ENCODE measurements around the gene UBE2L5. TPM values are rescaled to one million over a fixed set of nuclear protein-coding genes. Genes with fewer than 3 reads are reported as not detected.

Gene UBE2L5
- total and polyA plus RNA-seq, 2 experiments from 2014 or later, result not detected

DNA sequence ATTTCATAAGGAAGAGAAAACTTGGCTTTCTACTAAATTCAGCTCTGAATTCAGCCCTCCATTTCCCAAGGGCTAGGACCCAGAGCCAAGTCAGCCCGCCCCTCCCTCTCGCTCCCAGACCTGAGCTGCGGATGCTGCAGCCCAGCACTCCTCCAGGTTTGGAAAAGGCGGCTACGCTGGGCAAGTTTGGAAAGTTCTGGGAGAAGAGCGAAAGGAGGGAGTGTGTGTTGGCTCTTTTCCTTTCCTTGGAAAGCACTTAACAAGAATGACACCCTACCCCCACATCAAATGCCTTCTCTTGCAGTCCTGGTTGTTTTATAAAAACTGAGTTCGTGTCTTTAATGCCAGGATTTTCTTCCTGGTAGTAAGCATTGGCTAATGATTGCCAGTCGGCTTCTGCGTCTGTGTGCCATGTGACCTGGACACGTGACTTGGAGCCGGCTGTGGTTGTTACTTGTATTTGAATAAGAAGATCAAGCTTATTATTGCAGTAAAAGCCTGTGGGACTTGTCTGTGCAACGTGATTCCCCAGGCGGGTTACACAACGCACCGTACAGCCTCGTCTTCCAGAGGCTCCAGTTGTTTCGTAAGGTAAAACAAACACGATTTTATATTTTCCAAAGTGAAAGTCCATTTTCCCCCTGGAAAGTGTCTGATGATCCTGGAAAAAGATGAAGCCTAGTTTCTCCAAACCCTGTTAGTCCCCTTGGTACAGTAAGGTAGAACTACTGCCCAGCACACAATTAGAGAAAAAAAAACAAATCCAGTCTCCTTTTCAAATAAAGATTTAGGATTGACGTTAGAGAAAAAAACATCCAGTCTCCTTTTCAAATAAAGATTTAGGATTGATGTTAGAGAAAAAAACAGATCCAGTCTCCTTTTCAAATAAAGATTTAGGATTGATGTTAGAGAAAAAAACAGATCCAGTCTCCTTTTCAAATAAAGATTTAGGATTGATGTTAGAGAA, 26.8 kb upstream of the UBE2L5 start:
- DNase-seq, result peak; percentile 94
- H3K4me1 ChIP-seq (ENCODE audit: insufficient read depth), result peaks cover 7% of the 10 kb centered on the region; the same call in 1 of the 2 replicates
- 2 to 3% methylated on average over 17 to 19 of the region's 19 CpGs for WGBS, 2 experiments (ENCODE audit: low coverage in 1 of 2, low lambda C conversion rate in 2 of 2, missing lambda C conversion rate in 2 of 2)
- H3K9ac ChIP-seq, result peak overlapping the region; percentile 92
- H3K36me3 ChIP-seq (ENCODE audit: low read depth), result no peaks in the 10 kb centered on the region
- H4K20me1 ChIP-seq (ENCODE audit: insufficient read depth), result no peaks in the 10 kb centered on the region
- no peaks in the 10 kb centered on the region for H3K79me2 ChIP-seq (ENCODE audit: insufficient read depth)
- in situ Hi-C loops (cut with MboI), result no loop called here
- peak overlapping the region; percentile 92 for H3K4me2 ChIP-seq (ENCODE audit: unreplicated experiment)
- H3K27me3 ChIP-seq (replicated peaks; ENCODE audit: insufficient read depth), result no peaks in the 10 kb centered on the region
- TF ChIP-seq EZH2phosphoT487 (IDR thresholded peaks at IDR 0.05; ENCODE audit: insufficient read depth, low read depth) (no peak), EZH2 (IDR thresholded peaks at IDR 0.05; ENCODE audit: insufficient read depth, poor library complexity, severe bottlenecking) (no peak)
- H2AFZ ChIP-seq, result peak overlapping the region; percentile 96
- peak overlapping the region; percentile 85 for H3K4me3 ChIP-seq
- no peaks in the 10 kb centered on the region for H3K9me3 ChIP-seq (ENCODE audit: low read depth)
- H3K9me2 ChIP-seq (ENCODE audit: insufficient read depth), result no peaks in the 10 kb centered on the region
- peak overlapping the region; percentile 93 for H3K27ac ChIP-seq
- H3F3A ChIP-seq (ENCODE audit: insufficient read depth), result peaks cover 19% of the 10 kb centered on the region

DNA sequence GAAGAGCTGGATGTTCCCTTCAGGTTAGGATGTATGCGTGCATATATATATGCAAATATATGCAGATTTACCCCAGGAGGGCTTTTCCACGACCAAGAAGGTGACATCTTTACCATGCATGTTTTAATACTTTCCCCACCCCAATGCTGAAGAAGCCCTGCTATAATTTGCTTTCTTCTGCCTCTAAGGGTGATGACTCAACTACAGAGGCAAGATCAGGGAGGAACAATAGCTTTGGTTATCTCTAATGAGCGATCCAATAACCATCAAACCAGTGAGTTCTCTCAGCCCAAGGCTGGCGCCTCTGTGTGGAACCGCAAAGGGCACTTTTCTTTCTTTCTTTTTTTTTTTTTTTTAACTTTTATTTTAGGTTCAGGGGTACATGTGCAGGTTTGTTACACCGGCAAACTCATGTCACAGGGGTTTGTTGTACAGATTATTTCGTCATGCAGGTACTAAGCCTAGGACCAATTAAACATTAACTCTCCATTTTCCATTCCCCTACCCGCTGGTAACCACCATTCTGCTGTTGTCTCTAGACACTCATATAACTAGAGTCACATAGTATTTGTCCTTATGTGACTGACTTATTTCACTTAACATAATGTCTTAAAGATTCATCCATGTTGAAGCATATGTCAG, 25.7 kb upstream of the UBE2L5 start:
- Histone ChIP-seq H3K36me3 (ENCODE audit: low read depth) (no peaks in the 10 kb centered on the region), H3K79me2 (ENCODE audit: insufficient read depth) (no peaks in the 10 kb centered on the region), H4K20me1 (ENCODE audit: insufficient read depth) (no peaks in the 10 kb centered on the region), H3K4me1 (ENCODE audit: insufficient read depth) (peaks cover 7% of the 10 kb centered on the region; the same call in 1 of the 2 replicates), H3K4me3 (peak overlapping the region; percentile 85; the same call in 1 of the 2 replicates), H3K27ac (peak overlapping the region; percentile 93), H3K4me2 (ENCODE audit: unreplicated experiment) (peak overlapping the region; percentile 92), H3K27me3 (replicated peaks; ENCODE audit: insufficient read depth) (no peaks in the 10 kb centered on the region), H3K9me3 (ENCODE audit: low read depth) (no peaks in the 10 kb centered on the region), H3F3A (ENCODE audit: insufficient read depth) (peaks cover 19% of the 10 kb centered on the region), H3K9me2 (ENCODE audit: insufficient read depth) (no peaks in the 10 kb centered on the region), H3K9ac (peak overlapping the region; percentile 92), H2AFZ (peak overlapping the region; percentile 96)
- 86 to 88% methylated on average over 8 of the region's 8 CpGs for WGBS, 2 experiments (ENCODE audit: low coverage in 1 of 2, low lambda C conversion rate in 2 of 2, missing lambda C conversion rate in 2 of 2)
- TF ChIP-seq EZH2 (IDR thresholded peaks at IDR 0.05; ENCODE audit: insufficient read depth, poor library complexity, severe bottlenecking) (no peak), EZH2phosphoT487 (IDR thresholded peaks at IDR 0.05; ENCODE audit: insufficient read depth, low read depth) (no peak)
- DNase-seq, result peak; percentile 44
- in situ Hi-C loops (cut with MboI), result no loop called here

DNA sequence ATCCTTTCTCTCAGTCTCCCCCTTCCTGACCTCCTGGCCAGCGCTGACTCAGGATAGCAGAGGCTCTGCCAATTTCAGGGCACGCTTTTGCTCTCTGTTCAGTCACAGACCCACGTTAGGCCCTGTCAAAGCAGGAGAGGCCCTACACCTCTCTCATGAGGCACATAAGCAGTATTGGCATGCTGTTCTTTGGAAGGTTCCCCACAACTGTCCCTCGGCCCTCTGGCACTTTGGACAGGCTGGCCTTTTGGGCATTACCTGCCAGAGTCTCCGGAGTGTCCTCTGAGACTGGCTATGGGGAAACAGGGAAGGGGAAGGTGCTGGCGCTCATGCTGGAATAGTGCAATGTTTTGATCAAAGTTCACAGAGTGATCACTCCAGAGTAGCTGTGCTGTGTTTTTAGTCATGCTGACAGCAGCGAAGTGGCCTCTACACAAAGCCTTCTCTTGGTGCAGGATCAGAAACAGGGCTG, 23.7 kb upstream of the UBE2L5 start:
- Histone ChIP-seq H3K79me2 (ENCODE audit: insufficient read depth) (no peaks in the 10 kb centered on the region), H3K4me1 (ENCODE audit: insufficient read depth) (peaks cover 7% of the 10 kb centered on the region; the same call in 1 of the 2 replicates), H3K9me3 (ENCODE audit: low read depth) (no peaks in the 10 kb centered on the region), H3F3A (ENCODE audit: insufficient read depth) (peaks cover 19% of the 10 kb centered on the region), H3K36me3 (ENCODE audit: low read depth) (no peaks in the 10 kb centered on the region), H3K9ac (no peak overlapping the region), H3K27ac (no peak overlapping the region), H2AFZ (no peak overlapping the region), H3K4me2 (ENCODE audit: unreplicated experiment) (no peak overlapping the region), H3K27me3 (replicated peaks; ENCODE audit: insufficient read depth) (no peaks in the 10 kb centered on the region), H3K9me2 (ENCODE audit: insufficient read depth) (no peaks in the 10 kb centered on the region), H3K4me3 (no peak overlapping the region), H4K20me1 (ENCODE audit: insufficient read depth) (no peaks in the 10 kb centered on the region)
- in situ Hi-C loops (cut with MboI), result no loop called here
- DNase-seq, result peak; percentile 49
- WGBS, 2 experiments (ENCODE audit: low coverage in 1 of 2, low lambda C conversion rate in 2 of 2, missing lambda C conversion rate in 2 of 2), result 64 to 71% methylated on average over 7 of the region's 7 CpGs
- TF ChIP-seq EZH2phosphoT487 (IDR thresholded peaks at IDR 0.05; ENCODE audit: insufficient read depth, low read depth) (no peak), EZH2 (IDR thresholded peaks at IDR 0.05; ENCODE audit: insufficient read depth, poor library complexity, severe bottlenecking) (no peak)

GRCh38 chr13:30400376-30400775, 21.9 kb upstream of the UBE2L5 start:
- in situ Hi-C loops (cut with MboI), result no loop called here
- WGBS, 2 experiments (ENCODE audit: low coverage in 1 of 2, low lambda C conversion rate in 2 of 2, missing lambda C conversion rate in 2 of 2), result 98 to 100% methylated on average over 2 of the region's 2 CpGs
- DNase-seq, result no peak

More at GRCh38 chr13:30400376-30400775, 21.9 kb upstream of the UBE2L5 start:
- H3K79me2 ChIP-seq (ENCODE audit: insufficient read depth), result no peaks in the 10 kb centered on the region
- H3K27me3 ChIP-seq (replicated peaks; ENCODE audit: insufficient read depth), result no peaks in the 10 kb centered on the region
- no peaks in the 10 kb centered on the region for H3K36me3 ChIP-seq (ENCODE audit: low read depth)
- peaks cover 7% of the 10 kb centered on the region; the same call in 1 of the 2 replicates for H3K4me1 ChIP-seq (ENCODE audit: insufficient read depth)
- H3K9ac ChIP-seq, result no peak overlapping the region
- H4K20me1 ChIP-seq (ENCODE audit: insufficient read depth), result no peaks in the 10 kb centered on the region
- peaks cover 8% of the 10 kb centered on the region for H3F3A ChIP-seq (ENCODE audit: insufficient read depth)
- H3K4me3 ChIP-seq, result no peak overlapping the region
- TF ChIP-seq EZH2 (IDR thresholded peaks at IDR 0.05; ENCODE audit: insufficient read depth, poor library complexity, severe bottlenecking), result no peak
- TF ChIP-seq EZH2phosphoT487 (IDR thresholded peaks at IDR 0.05; ENCODE audit: insufficient read depth, low read depth), result no peak
- H2AFZ ChIP-seq, result no peak overlapping the region
- H3K27ac ChIP-seq, result no peak overlapping the region
- no peak overlapping the region for H3K4me2 ChIP-seq (ENCODE audit: unreplicated experiment)
- no peaks in the 10 kb centered on the region for H3K9me2 ChIP-seq (ENCODE audit: insufficient read depth)
- H3K9me3 ChIP-seq (ENCODE audit: low read depth), result no peaks in the 10 kb centered on the region
